H7 (cell line): ENCODE results near the gene ANKRD13D. TPM values are rescaled to one million over a fixed set of nuclear protein-coding genes. Genes with fewer than 3 reads are reported as not detected.

ENCODE experiments used
- DNase-seq: peaks from one replicate; pipeline ENCODE4 v3.0.0; 2012
- H3K27me3 ChIP-seq: 2 replicates; pipeline ENCODE4 v1.6.0; 2011; ENCODE audit warnings: mild to moderate bottlenecking, low read length; ENCODE audit not compliant: control insufficient read depth, insufficient read depth
- H3K36me3 ChIP-seq: replicated peaks from 2 replicates; pipeline ENCODE4 v1.5.1; 2011; ENCODE audit warnings: low read length; ENCODE audit not compliant: control insufficient read depth, insufficient read depth
- H3K4me3 ChIP-seq: 2 replicates; pipeline ENCODE4 v1.5.1; 2011; ENCODE audit warnings: low read depth, mild to moderate bottlenecking, control low read depth, low read length, moderate library complexity; ENCODE audit not compliant: insufficient read depth
- total RNA-seq: library from RNA; depleted of rRNA; stranded (reverse); fragments of >200 nt; shearing (Covaris generic); gene quantifications from 2 replicates; pipeline ENCODE4 v1.2.3, GENCODE V29; 2014; rRNA removed

Gene ANKRD13D
- total RNA-seq, 1 experiment from 2014 or later, result 32.2 TPM

DNA sequence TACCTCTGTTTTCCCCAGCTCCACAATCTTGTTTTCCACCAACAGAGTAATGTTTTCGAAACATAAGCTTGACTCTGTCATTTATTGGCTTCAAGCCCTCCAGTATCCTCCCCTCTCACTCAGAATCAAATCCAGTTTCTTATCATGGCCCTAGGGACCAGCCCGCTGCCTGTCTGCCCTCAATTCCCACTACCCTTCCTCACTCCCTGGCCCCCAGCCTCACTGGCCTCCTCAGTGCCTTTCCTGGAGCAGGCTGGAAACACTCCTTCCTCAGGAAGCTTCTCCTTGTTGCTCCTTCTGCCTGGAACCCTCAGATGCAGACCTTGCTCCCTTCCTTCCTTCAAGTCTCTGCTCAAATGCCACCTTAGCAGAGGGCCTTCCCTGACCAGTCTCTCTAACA lies 60.4 kb downstream of the ANKRD13D start:
- DNase-seq, result no peak
- Histone ChIP-seq H3K36me3 (no peaks in the 10 kb centered on the region), H3K4me3 (no peak overlapping the region), H3K27me3 (no peaks in the 10 kb centered on the region)

DNA sequence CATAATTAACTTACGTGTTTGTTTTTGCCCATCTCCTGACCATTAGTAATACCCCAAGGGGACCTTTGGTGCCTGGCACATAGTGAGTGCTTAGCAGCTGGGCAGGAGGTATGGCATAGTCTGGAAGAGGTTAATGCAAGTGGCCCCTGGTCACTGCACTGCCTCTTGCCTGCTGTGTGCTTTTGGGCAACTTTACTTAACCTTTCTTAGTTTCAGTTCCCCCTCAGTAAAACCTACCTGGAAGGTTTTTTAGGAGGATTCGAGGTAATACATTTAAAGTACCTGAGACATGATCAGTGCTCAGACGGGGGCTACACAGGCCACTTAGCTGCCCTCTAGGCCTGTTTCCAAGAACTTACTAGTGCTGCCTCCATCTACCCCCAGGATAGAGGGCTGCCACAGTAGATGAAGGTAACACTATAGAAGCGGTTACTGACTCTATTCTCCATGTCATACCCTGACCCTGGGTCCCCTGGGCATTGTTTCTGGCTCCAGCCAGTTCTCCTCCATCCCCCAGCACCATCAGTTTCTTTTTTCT lies 60.9 kb downstream of the ANKRD13D start:
- Histone ChIP-seq H3K36me3 (no peaks in the 10 kb centered on the region), H3K27me3 (no peaks in the 10 kb centered on the region), H3K4me3 (no peak overlapping the region)
- DNase-seq, result no peak

DNA sequence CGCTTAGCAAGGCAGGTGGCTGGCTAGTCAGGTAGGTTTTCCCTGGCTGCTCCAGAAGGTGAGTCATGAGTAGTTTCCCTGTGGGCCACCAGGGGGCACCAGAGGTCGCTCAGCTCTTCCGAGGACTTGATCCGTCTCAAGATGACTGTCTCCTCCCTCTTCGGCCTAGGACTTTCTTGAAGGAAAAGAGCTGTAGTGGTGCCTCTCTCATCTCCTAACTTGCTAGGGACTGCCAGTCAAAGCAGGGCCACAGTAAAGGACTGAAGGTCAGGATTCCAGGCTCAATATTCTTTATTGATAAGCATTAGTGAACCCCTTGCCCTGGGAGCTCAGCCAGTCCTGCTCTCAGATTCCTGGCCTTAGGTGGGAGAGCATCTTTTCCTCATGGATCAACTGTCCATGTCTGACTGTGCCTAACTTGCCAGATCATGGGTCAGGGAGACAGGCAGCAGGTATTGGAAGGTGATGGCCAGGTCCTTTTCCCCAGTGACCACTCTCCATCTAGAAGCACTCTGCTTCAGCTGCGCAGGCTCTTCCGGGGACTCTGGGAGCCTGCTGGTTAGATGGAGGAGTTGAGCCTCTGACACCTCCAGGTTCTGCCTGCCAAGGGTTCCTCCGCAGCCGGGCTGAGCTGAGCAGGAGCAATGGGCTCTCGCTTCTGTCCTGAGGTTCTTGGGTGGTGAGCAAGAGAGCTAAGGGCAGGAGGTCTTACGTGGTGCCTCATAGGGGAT lies 62.3 kb downstream of the ANKRD13D start:
- no peak overlapping the region for H3K4me3 ChIP-seq
- no peaks in the 10 kb centered on the region for H3K36me3 ChIP-seq
- H3K27me3 ChIP-seq, result no peaks in the 10 kb centered on the region
- peak; percentile 92 for DNase-seq

Other genes starting within 250 kb of the ANKRD13D start
- 8.7 and 15.7 TPM in 2 replicates for gene RHOD, start 232.5 kb upstream of the ANKRD13D start, total RNA-seq
- 29.2 and 36.2 TPM in 2 replicates for gene KDM2A, start 170.0 kb upstream of the ANKRD13D start, total RNA-seq
- 73.8 and 82.1 TPM in 2 replicates for gene GRK2, start 22.8 kb upstream of the ANKRD13D start, total RNA-seq
- 23.6 and 30.2 TPM in 2 replicates for gene SSH3, start 14.2 kb downstream of the ANKRD13D start, total RNA-seq
- 49.8 and 53.9 TPM in 2 replicates for gene POLD4, start 64.2 kb downstream of the ANKRD13D start, total RNA-seq
- 3.7 and 4.4 TPM in 2 replicates for gene CLCF1, start 84.3 kb downstream of the ANKRD13D start, total RNA-seq
- gene RAD9A, start 102.7 kb downstream of the ANKRD13D start, total RNA-seq, result 20.2 and 27.0 TPM in 2 replicates
- 246 and 314 TPM in 2 replicates for gene PPP1CA, start 112.6 kb downstream of the ANKRD13D start, total RNA-seq
- gene TBC1D10C, start 114.8 kb downstream of the ANKRD13D start, total RNA-seq, result 0.44 and 0.52 TPM in 2 replicates
- 0.07 and 0.17 TPM in 2 replicates for gene CARNS1, start 126.4 kb downstream of the ANKRD13D start, total RNA-seq
- 88.9 and 90.2 TPM in 2 replicates for gene RPS6KB2, start 139.2 kb downstream of the ANKRD13D start, total RNA-seq
- gene PTPRCAP, start 148.4 kb downstream of the ANKRD13D start, total RNA-seq, result 0.74 and 2.6 TPM in 2 replicates
- 116 and 134 TPM in 2 replicates for gene CORO1B, start 154.2 kb downstream of the ANKRD13D start, total RNA-seq
- gene GPR152, start 163.4 kb downstream of the ANKRD13D start, total RNA-seq, result not detected in 2 replicates
- gene CABP4, start 166.1 kb downstream of the ANKRD13D start, total RNA-seq, result not detected in 2 replicates
- gene TMEM134, start 179.9 kb downstream of the ANKRD13D start, total RNA-seq, result 34.9 and 51.7 TPM in 2 replicates
- gene AIP, start 193.7 kb downstream of the ANKRD13D start, total RNA-seq, result 40.8 and 51.2 TPM in 2 replicates
- gene PITPNM1, start 216.1 kb downstream of the ANKRD13D start, total RNA-seq, result 36.9 and 37.5 TPM in 2 replicates
- 28.6 and 38.1 TPM in 2 replicates for gene CDK2AP2, start 218.9 kb downstream of the ANKRD13D start, total RNA-seq
- gene CABP2, start 234.1 kb downstream of the ANKRD13D start, total RNA-seq, result not detected in 2 replicates